Measurements from ENCODE around the gene FURIN. TPM values are rescaled to one million over a fixed set of nuclear protein-coding genes. Genes with fewer than 3 reads are reported as not detected.
"Not testable (repeated sequence)": the region's sequence is repeated elsewhere in the genome, so short reads cannot be mapped to it uniquely, and the experiment has no call there.

The FURIN gene
- polyA plus RNA-seq, 1 donor, result 26.7 TPM

- no peak for DNase-seq (ENCODE audit: low read depth)
These were observed 23.7 kb upstream of the FURIN start for GRCh38 chr15:90844696-90845095.

GRCh38 chr15:90845201-90845949 is 23.0 kb upstream of the FURIN start:
- no peak for DNase-seq (ENCODE audit: low read depth)

DNA sequence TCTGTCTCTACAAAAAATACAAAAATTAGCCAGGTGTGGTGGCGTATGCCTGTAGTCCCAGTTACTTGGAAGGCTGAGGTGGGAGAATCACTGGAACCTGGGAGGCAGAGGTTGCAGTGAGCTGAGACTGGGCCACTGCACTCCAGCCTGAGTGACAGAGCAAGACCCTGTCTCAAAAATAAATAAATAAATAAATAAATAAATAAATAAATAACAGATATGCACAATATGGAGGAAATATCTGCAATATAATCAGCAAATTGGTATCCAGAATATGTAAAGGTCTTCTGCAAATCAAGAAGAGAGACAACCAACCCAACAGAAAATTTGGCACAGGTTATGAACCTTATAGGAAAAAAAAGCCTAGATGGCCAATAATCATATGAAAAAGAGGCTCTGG is 19.0 kb upstream of the FURIN start:
- DNase-seq (ENCODE audit: low read depth), result not testable (repeated sequence)

- DNase-seq (ENCODE audit: low read depth), result no peak
These were observed 17.3 kb upstream of the FURIN start for GRCh38 chr15:90851114-90851513.

- DNase-seq (ENCODE audit: low read depth), result no peak
These were observed 16.4 kb upstream of the FURIN start for GRCh38 chr15:90851940-90852339.

DNA sequence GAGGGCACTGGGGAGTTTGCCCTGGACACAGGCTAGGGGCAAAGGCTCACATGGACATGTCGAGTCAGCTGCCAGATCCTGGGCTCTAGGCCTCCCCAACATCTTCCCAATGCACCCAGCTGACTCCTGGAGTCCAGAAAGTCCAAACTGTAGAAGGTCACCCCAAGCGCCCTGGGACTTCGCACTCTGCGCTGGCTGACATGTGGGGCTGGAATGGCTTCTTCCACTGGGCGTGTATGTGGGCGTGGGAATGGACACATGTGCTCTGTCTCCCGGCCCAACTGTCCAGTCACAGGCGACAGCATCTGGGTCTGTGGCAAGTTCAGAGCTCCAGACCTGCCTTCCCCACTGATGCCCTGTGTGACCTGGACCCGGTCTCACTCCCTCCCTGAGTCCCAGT is 13.2 kb upstream of the FURIN start:
- no peak for DNase-seq (ENCODE audit: low read depth)

DNA sequence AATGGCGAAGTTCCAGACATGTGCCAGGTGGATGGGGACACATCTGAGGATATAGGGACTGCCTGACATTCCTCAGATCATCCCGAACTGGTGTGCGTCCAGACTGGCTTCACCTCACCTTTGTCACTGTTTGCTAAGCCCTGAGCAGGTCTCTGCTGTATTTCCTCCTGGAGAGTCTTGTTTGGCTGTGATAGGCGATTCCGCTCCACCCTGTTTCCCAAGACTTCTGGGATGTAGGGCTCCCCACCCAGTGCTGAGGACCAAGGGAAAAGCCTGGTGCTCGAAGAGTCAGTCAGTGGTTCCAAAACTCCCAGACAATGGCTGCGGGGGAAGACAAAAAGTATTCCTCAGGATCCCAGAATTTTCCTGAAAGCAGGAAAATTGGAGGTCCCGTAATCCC is 11.1 kb upstream of the FURIN start:
- DNase-seq (ENCODE audit: low read depth), result no peak

DNA sequence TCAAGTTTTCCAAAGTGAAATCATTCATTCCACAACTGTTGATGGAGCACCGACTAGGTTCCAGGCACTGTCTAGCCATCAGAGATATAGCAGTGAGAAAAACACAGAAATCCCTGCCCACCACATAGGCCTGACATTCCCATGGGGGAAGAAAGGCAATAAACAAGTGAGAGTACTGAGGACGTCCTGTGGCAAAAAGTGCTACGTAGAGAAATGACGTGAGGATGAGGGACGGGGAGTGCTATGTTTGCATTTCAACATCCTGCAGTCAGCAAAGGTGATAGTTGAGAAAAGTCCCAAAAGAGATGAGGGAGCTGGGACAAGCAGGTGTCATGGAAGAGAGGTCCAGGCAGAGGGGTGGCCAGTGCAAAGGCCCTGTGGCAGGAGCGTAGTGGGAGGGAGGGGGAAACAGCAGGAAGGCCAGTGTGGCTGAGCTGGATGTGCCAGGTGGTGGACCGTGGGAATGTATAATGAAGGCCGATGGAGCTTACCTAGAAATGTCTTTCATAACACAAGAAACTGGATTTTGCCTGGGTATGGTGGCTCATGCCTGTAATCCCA is 10.4 kb upstream of the FURIN start:
- no peak for DNase-seq (ENCODE audit: low read depth)

GRCh38 chr15:90859234-90860131 is 8.9 kb upstream of the FURIN start:
- no peak for DNase-seq (ENCODE audit: low read depth)

DNA sequence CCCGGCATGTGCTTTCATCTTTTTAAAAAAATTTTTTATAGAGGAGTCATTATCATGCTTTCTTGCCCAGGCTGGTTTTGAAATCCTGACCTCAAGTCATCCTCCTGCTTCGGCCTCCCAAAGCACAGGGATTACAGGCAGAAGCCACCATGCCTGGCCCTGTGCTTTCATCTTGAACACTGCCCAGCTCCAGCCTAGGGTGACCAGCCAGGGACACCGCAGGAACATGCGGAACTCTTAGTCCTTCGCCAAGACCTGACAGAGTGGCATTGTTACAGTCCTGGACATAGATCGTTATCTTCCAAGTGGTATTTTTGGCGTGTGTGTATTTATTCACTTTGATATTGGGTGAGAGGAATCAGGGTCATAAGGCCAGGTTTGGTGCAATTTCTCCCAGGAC is 7.9 kb upstream of the FURIN start:
- DNase-seq (ENCODE audit: low read depth), result no peak

DNA sequence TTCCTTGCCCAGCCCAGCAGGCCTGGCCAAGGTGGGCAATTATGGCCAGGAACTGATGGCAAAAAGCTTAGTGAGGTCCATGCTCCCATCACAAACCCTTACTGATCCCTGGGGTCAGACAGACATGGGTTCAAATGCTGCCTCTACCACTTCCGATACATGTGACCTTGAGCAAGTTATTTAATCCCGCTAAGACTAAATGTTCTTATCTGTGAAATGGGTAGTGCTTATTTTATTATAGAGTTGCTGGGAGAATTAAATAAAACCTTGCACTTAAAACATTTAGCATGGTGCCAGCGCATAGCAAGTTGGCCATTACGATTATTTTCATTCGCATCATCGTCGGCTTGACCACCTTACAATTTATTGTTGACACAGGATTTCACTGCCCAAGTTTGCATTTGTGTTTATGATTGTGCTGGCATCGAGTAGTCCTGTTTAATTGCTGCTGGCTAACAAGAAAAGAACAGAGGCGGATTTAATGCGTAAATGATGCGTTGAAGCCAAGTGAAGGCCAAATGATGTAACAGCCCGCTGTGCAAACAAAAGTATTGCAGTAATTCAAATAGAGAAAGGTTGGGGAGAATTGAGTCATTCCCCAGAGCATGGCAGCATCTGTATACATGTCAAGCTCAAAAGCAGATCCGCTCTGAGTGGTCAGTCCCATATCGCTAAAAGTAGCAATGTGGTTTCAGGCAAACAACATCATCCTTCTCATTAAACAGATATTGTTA is 7.3 kb upstream of the FURIN start:
- no peak for DNase-seq (ENCODE audit: low read depth)

DNA sequence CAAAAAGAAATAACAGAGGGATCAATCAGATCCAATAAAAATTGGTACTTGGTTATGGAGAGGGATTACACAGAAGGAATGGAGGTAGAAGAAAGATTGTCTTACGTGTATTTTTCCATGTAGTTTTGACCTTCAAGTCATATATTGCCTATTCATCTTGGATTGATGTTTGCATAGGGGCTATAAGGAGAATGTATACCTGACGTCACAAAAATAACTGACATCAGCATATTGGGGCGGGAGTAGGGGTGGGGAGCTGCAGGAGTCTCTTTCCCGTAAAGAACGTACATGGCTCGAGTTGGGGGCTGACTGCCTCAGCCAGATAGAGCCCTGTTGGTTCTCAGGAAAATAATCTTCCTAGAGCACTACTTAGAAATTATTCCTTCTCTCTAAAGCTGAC is 5.9 kb upstream of the FURIN start:
- no peak for DNase-seq (ENCODE audit: low read depth)

GRCh38 chr15:90862964-90863778 is 5.2 kb upstream of the FURIN start:
- no peak for DNase-seq (ENCODE audit: low read depth)

DNA sequence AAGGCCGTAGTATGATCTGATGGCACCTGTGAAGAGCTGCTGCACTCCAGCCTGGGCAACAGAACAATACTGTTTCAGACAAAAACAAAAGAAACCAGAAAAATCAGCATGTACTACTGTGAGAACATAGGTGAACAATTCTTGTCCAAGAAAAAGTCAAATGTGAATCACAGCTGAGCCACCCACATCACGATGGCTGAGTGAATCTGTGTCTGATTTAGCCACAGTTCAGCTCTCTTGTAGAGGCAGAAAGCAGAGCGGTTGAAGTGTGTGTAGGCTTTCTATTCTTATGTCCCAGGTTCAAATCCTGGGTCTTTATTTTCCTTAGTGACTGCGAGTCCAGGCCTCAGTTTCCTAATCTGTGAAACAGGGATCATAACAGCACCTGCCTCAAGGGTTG is 4.4 kb upstream of the FURIN start:
- no peak for DNase-seq (ENCODE audit: low read depth)

DNA sequence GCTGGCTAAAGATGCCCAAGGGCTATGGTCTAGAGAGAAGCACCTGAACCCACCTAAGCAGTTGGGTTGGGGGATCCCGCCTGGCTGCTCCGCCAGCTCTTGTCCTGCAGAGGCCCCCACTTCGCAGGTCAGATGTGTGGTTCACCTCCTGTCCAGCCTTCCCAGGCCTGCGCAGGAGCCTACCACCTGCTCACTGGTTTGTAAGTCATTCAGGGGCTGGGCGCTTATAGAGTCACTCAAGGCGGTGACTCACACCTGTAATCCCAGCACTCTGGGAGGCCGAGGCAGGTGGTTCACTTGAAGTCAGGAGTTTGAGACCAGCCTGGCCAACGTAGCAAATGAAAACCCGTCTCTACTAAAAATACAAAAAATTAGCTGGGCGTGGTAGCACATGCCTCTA is 3.9 kb upstream of the FURIN start:
- no peak for DNase-seq (ENCODE audit: low read depth)

GRCh38 chr15:90865702-90866101 is 2.7 kb upstream of the FURIN start:
- no peak for DNase-seq (ENCODE audit: low read depth)

- DNase-seq (ENCODE audit: low read depth), result no peak
These were observed 2.1 kb upstream of the FURIN start for GRCh38 chr15:90866161-90866715.

- no peak for DNase-seq (ENCODE audit: low read depth)
These were observed 1.6 kb upstream of the FURIN start for GRCh38 chr15:90866800-90867199.

DNA sequence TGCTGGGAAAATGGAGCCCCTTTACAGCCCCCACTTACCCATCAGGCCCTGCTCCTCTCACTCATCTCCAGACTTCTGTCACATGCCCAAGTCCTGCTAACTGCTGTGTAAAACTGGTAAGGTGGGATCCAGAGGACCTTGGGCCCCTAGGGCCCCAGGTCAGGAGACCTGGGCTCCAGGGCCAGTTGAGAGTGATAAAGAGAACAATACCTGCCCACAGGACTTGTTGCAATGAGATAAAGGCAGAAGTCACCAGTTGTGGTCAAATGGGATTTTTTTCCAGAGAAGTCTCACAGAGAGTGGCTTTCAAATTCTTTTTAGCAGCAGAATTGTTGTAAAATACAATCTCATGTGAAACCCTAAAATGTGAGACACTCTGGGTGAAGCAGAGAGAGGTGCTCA is 753 bp downstream of the FURIN start:
- no peak for DNase-seq (ENCODE audit: low read depth)

GRCh38 chr15:90869601-90870353 is 1.4 kb downstream of the FURIN start:
- no peak for DNase-seq (ENCODE audit: low read depth)

Measured in forelimb muscle (tissue), 1 donor.